ENCODE results near the gene CFAP299. TPM values are rescaled to one million over a fixed set of nuclear protein-coding genes. Genes with fewer than 3 reads are reported as not detected.
"Not testable (repeated sequence)": the region's sequence is repeated elsewhere in the genome, so short reads cannot be mapped to it uniquely, and the experiment has no call there.

The CFAP299 gene
- total RNA-seq, 1 donor from 2014 or later, result 0.13 TPM

- no peak for DNase-seq (ENCODE audit: low read depth, low spot score)
Observed at GRCh38 chr4:80608281-80608980, 272.9 kb downstream of the CFAP299 start.

- no peak for DNase-seq (ENCODE audit: low read depth, low spot score)
Observed at GRCh38 chr4:80610199-80610598, 274.7 kb downstream of the CFAP299 start.

DNA sequence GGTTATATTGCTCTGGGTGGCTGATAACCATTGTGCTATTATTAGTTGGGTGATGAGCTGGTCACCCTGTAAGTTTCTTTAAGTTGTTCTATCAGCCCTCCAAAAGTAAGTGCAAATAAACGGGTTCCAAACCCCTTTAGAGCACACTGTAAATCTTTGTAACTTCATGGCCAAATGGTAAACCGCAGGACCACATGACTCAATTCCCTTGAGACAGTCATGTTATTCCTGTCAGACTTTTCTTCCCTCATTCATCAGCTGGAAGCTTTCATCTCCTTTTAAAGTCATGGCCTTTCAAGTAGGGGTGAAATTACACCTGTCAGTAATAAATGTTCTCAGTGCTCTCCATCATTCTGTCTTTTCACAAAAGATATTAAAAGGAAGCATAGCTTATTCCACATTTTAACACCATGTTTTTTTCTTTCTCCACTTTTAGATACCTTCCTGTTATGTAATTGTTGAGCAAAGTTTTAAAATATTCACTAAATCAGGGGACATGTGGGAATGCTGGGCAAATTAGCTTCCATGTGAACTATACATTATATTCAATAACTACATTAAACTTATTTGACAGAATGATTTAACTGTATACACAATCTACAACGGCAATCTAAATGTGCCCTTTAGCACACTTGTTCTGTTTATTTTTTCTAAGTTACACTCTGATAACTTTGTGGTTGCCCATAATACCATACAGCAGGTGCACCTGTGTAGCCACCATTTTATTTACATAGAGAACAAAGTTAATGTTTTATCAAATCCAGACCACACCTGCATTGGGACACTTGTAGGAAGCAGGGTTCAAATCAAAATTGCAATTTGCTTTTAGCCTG lies 275.5 kb downstream of the CFAP299 start:
- no peak for DNase-seq (ENCODE audit: low read depth, low spot score)

- no peak for DNase-seq (ENCODE audit: low read depth, low spot score)
Observed at GRCh38 chr4:80611678-80611979, 276.1 kb downstream of the CFAP299 start.

DNA sequence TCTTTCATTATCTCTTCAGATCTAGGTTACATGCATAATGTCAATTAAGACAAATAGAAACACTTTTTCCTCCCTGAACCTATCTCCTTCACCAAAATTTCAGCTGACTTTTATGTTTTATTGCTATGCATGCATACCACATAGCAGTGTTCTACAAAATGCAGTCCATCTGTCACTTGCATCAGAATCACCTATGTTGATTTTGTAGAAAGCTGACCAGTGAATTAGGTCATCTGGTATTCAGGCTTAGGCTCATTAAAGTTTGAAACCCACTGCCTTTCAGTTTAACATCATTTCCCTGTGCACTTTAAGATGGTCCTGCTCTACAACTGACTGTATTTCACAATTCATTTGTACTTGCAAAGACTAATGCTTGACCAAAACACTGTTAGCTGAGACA lies 277.9 kb downstream of the CFAP299 start:
- DNase-seq (ENCODE audit: low read depth, low spot score), result no peak

DNA sequence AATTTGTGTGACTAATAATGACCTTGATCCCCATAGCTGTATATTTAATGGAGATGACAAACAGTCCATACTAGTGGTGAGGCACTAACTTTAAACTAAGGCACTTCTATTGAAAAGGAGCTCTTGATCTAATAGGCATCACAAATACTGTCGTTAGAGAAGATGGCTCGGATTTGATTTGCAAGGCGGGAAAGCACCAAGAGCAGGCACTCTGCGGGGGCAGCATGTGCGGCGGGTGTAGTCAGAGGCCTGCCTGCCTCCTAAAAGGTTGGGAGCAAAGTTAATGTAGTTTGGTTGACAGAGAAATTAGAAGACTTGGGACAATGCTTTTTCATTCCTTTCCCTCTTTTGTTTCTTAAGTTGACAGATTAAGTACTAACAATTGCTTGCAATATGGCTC lies 278.8 kb downstream of the CFAP299 start:
- no peak for DNase-seq (ENCODE audit: low read depth, low spot score)

- no peak for DNase-seq (ENCODE audit: low read depth, low spot score)
Observed at GRCh38 chr4:80615099-80615498, 279.6 kb downstream of the CFAP299 start.

DNA sequence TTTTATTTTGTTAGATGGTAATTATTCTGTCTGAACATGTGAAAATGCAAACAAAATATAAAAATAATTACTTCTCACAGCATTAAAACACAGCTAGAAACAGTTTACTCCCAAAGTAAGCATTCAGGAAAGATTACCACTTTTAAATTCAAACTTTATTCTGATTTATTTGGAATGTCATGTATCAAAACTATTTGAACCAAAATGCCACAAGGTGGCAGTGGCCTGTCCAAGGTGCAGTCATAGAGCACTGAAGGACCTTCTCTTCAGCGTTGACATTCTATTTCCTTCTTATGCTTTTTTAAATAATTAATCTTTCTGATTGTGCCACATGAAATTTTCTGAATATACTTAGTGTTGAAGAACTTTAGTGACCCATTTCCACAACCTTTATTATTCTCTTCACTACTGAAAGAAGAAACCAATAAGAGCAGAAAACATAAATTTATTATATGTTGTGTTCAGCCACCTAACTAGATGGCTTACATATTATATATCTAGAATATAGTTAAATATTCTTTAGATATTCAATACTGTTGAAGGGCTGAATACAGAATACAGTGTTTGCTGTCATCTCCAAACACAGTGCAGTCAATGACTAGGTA lies 283.6 kb downstream of the CFAP299 start:
- no peak for DNase-seq (ENCODE audit: low read depth, low spot score)

GRCh38 chr4:80631861-80632260 lies 296.3 kb downstream of the CFAP299 start:
- DNase-seq (ENCODE audit: low read depth, low spot score), result no peak

- DNase-seq (ENCODE audit: low read depth, low spot score), result no peak
Observed at GRCh38 chr4:80637190-80637589, 301.7 kb downstream of the CFAP299 start.

DNA sequence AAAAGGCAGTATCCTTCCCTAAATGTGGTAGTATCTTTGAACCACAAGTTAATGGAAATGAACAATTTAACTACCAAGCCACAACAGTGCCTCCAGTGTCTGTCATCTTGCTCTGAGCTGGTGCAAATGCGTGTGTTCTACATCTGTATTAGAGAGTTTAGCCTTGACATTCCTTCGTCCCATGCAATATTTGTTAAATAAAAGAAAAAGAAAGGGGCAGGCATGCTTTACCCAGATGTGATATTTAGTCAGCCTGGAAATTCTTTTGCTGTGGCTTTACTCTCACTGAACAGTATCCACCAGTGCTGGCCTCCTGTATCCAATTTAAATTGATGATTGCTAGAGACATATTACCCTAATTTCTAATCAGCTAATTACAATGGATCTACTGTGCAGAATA lies 310.5 kb downstream of the CFAP299 start:
- no peak for DNase-seq (ENCODE audit: low read depth, low spot score)

GRCh38 chr4:80655662-80656061 lies 320.1 kb downstream of the CFAP299 start:
- DNase-seq (ENCODE audit: low read depth, low spot score), result no peak

- DNase-seq (ENCODE audit: low read depth, low spot score), result not testable (repeated sequence)
Observed at GRCh38 chr4:80670118-80670517, 334.6 kb downstream of the CFAP299 start.

- DNase-seq (ENCODE audit: low read depth, low spot score), result no peak
Observed at GRCh38 chr4:80678413-80678812, 342.9 kb downstream of the CFAP299 start.

DNA sequence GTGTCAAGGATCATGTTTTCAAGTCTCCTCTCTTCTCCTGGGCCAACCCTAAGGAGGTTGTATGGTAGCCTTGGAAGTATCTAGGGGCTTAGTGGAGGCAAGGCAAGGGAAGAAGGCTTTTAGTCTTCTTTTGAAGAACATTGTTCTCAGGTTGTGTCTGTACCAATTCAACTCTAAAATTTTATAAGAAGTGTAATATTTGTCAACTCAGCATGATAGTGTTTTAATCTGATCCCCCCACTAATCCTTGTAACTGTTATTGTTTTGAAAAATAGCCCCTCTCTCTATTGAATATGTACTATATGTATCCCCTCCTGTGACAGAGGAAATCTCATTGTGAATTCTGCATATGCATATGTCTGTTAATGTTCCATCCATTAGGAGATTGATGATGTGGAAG lies 345.4 kb downstream of the CFAP299 start:
- DNase-seq (ENCODE audit: low read depth, low spot score), result no peak

GRCh38 chr4:80685214-80685613 lies 349.7 kb downstream of the CFAP299 start:
- DNase-seq (ENCODE audit: low read depth, low spot score), result no peak

- not testable (repeated sequence) for DNase-seq (ENCODE audit: low read depth, low spot score)
Observed at GRCh38 chr4:80687736-80688135, 352.2 kb downstream of the CFAP299 start.

GRCh38 chr4:80694171-80694570 lies 358.6 kb downstream of the CFAP299 start:
- no peak for DNase-seq (ENCODE audit: low read depth, low spot score)

- no peak for DNase-seq (ENCODE audit: low read depth, low spot score)
Observed at GRCh38 chr4:80705311-80705710, 369.8 kb downstream of the CFAP299 start.

DNA sequence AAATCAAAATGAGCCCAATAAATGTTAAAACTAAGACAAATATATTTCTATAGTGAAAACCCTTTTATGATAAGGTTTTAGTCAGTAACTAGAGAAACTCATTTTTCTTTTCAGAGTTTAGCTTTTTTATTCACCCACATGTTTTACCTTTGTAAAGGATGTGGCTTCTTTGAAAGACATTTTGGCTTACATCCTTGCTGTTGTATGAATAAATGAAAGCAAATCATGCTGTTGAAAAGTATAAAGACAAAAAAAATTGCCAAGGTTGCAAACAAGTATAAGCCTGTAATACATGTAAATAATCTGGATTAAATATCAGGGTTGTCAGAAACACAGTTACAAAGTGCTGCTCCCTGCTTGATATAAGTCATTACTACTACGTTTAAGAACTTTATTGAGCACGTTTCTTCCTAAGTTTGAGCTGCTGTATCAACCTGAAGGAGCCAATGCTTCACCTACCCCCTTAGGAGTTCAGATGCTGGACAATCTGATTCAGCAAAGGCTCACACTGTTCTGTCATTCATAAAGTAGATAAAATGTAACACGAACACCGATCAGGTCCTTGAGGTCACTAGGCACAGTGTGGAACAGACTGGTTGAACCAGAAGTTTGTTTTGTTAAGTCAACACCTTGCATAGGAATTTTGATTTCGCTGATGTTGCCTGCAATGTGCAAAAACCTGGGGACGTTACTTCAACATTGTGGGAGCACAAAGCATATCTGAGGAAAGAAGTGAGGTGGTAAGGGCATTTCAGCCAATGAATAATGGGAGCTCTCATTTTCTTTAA lies 373.7 kb downstream of the CFAP299 start:
- DNase-seq (ENCODE audit: low read depth, low spot score), result no peak

GRCh38 chr4:80710748-80711451 lies 375.4 kb downstream of the CFAP299 start:
- DNase-seq (ENCODE audit: low read depth, low spot score), result no peak
